GM19099 (cell line): ENCODE results near the gene DYNAP.

Source experiments
- POLR2A ChIP-seq: IDR thresholded peaks from 3 replicates; pipeline ENCODE4 v1.6.1; 2011; ENCODE audit warnings: low read depth; ENCODE audit not compliant: insufficient read length; ENCODE audit errors: extremely low read depth

The DYNAP gene

GRCh38 chr18:54590945-54591344 lies at the start of gene DYNAP:
Gene DYNAP, plus strand, starts transcription at chr18:54591245. Its CDS starts 38 bp downstream, at chr18:54591283.
- TF ChIP-seq POLR2A, result no peak

GRCh38 chr18:54551590-54551989 lies 39.5 kb upstream of the DYNAP start:
- no peak for TF ChIP-seq POLR2A

GRCh38 chr18:54555286-54555685 lies 35.8 kb upstream of the DYNAP start:
- TF ChIP-seq POLR2A, result no peak

GRCh38 chr18:54555996-54556395 lies 35.0 kb upstream of the DYNAP start:
- no peak for TF ChIP-seq POLR2A

GRCh38 chr18:54557958-54558357 lies 33.1 kb upstream of the DYNAP start:
- no peak for TF ChIP-seq POLR2A

GRCh38 chr18:54558609-54559585 lies 32.1 kb upstream of the DYNAP start:
- TF ChIP-seq POLR2A, result no peak

- TF ChIP-seq POLR2A, result no peak
These were observed 29.3 kb upstream of the DYNAP start for GRCh38 chr18:54561706-54562267.

GRCh38 chr18:54580202-54580729 lies 10.8 kb upstream of the DYNAP start:
- TF ChIP-seq POLR2A, result no peak

- no peak for TF ChIP-seq POLR2A
These were observed 7.0 kb upstream of the DYNAP start for GRCh38 chr18:54584065-54584464.

GRCh38 chr18:54585743-54586142 lies 5.3 kb upstream of the DYNAP start:
- TF ChIP-seq POLR2A, result no peak

- TF ChIP-seq POLR2A, result no peak
These were observed 13.2 kb downstream of the DYNAP start for GRCh38 chr18:54604211-54604610.

- no peak for TF ChIP-seq POLR2A
These were observed 15.8 kb downstream of the DYNAP start for GRCh38 chr18:54606835-54607212.

GRCh38 chr18:54607213-54608027 lies 16.4 kb downstream of the DYNAP start:
- TF ChIP-seq POLR2A, result no peak

- no peak for TF ChIP-seq POLR2A
These were observed 17.1 kb downstream of the DYNAP start for GRCh38 chr18:54608028-54608642.

GRCh38 chr18:54611816-54612215 lies 20.8 kb downstream of the DYNAP start:
- no peak for TF ChIP-seq POLR2A
